HG02610 (cell line): ENCODE data around the gene TADA3.
A peak's percentile ranks its signal among the peaks of the same experiment; 100 is the strongest.

Experiments
- ATAC-seq: cut with Tn5 transposase; IDR thresholded peaks from one replicate; pipeline ENCODE4 v1.9.1; 2021; ENCODE audit warnings: mild to moderate bottlenecking, moderate library complexity; ENCODE audit not compliant: unreplicated experiment

TADA3 gene, protein sequence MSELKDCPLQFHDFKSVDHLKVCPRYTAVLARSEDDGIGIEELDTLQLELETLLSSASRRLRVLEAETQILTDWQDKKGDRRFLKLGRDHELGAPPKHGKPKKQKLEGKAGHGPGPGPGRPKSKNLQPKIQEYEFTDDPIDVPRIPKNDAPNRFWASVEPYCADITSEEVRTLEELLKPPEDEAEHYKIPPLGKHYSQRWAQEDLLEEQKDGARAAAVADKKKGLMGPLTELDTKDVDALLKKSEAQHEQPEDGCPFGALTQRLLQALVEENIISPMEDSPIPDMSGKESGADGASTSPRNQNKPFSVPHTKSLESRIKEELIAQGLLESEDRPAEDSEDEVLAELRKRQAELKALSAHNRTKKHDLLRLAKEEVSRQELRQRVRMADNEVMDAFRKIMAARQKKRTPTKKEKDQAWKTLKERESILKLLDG

DNA sequence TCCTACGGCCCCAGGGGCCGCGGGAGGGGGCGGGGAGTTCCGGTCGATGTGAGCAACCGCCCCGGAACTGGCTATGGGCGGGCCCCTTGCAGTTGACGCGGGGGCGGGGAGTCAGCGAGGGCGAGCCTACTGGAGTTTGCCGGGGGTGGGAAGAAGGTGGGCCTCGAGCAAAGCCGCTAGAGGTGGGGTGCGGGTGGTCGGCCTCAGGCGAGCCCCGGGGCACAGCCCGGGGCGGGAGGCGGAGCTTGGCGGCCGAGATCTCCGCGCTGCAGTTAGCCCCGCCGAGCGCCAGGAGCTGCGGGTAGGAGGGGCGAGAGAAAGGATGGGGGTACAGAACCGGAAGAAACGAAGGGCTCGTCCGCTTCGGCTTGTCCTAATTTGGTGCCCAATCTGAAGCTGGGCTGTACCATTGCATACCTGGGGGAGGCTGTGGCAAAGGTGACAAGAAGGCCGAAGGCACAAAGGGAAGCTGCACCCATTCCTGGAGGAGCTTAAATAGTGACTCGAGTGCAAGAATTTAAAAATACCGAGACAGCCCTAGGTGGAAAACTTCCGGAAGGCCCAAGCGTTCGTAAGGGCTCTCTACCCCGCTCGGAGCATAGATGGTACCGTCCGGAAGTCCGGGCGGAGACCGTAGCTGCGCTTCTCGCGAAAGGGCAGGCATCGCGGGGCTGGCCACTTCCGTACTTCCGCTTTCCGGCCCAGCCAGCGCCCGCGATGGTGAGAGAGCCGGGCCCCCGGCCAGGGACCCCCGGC, at the start of gene TADA3, which contains the start of gene ARPC4:
Gene TADA3, minus strand, starts transcription at position 69 of the 756 bp plus-strand sequence. CDS start 1,007 bp downstream, outside the sequence.
Gene ARPC4, plus strand, starts transcription at position 678 of the 756 bp plus-strand sequence. Its CDS starts 40 bp downstream, at position 718.
- ATAC-seq = peak; percentile 74

DNA sequence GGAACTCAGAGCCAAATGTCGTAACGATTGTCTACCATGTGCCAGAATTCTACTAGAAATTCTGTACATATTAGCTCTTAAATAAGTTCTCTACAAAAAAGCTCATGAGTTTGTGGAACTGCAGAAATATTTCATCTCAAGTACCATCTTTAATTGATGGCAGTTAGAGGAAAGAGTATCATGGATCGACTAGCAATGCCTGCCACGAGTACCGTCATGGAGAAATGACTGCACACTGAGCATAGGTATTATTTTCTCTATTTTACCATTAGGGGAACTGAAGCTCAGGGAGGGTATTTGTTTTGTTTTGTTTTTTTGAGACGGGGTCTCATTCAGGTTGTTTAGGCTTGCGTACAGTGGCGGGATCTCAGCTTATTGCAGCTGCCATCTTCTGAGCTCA, 48.7 kb upstream of the TADA3 start:
- no peak for ATAC-seq

DNA sequence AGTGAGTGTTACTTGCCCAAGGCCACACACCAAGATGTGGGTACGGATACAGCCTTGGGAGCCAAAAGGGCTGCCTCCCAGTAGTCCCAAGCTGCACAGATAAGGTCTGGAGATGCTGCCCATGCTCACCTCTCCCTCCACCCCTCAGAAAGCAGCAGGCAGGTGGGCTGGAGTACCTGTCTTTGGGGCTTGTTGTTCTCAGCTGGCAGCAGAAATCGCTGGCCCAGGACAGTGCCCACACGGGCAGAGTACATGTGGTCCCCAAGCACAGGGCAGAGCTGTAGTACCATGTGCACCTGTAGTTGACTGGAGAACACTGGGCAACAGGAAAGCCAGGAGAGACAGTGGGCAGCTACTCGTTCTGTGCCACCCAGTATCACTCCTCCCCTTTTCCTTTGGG, 46.6 kb upstream of the TADA3 start:
- no peak for ATAC-seq

DNA sequence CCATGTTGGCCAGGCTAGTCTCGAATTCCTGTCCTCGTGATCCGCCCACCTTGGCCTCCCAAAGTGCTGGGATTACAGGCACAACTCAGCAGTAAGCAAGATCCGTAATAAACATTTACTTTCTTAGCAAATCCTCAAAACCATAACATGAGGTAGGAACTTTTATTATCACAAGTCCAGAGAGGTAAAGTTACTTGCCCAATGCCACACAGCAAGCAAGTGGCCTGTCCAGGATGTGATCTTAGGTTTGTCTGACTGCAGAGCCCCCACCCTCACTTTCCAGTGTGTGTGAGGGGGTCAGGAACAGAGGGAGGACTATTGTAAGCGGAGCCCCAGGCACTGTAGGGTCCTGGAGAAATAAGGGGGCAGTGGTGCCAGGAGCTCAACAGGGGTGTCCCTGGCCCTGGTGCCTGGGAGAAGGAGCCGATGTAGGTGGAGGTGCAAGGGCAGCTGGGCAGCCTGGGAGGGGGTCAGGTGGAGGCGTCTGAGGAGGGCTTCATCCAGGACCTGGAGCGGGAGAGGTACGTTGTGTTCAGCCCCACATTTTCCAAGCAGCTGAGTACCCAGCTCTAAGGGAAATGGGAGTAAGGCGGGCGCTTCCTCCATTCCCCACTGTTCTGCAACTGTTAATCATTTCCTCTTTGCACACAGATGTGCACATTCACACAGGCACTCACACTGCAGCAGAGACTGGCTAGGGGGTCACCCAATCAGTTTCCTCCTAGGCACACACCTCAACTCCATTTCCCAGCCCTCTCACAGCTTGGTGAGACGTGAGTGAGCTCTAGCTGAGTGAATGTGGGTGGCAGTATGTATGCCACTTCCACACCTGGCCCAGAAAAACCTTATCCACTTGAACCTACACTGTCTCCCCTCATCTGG, 45.7 kb upstream of the TADA3 start:
- no peak for ATAC-seq

DNA sequence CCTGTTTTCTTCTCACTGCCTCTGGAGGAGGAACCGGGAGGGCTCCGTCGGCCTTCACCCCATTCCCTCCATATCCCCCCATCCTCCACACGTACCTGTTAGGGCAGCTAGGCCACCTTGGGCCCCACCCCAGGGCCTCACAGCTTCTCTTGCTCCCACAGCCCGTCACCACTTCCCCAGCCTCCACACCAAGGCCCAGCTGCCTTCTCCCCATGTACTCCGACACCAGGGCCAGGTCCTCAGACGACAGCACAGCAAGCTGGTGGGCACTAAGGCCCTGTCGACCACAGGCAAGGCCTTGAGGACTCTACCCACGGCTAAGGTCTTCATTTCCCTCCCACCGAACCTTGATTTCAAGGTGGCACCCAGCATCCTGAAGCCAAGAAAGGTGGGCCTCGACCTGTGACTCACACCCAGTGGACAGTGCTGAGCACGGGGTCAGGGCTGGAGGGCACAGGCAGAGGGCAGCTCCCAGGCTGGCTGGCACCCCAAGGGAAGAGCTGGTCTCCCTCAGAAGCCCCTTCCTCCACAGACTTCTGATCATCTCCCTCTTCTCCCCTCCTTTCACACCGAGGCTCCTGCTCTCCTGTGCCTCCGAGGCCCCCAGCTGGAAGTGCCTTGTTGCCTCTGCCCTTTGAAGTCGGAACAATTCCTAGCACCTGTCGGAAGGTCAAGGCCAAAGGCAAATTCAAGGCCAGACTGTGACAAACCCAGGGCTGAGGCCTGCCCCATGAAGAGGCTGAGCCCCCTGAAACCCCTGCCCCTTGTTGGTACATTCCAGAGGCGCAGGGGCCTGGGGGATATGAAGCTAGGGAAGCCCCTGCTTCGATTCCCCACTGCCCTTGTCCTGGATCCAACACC, 42.5 kb upstream of the TADA3 start:
- no peak for ATAC-seq

DNA sequence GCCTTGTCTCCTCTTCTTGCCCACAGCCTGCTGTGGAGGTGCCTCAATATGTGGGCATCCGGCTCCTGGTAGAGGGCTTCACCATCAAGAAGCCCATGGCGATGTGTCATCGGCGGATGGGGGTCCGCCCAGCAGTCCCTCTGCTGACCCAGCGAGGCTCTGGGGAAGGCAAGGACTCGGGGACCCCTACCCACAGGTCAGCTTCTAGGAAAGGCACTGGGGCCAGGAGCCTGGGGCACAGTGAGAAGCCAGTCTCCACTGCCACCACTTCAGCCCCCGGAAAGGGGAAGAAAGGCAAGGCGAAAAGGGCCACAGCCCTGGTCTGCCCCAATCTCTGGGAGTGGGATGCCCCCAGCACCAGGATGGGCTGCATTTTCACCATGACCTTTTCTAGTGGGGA, 40.8 kb upstream of the TADA3 start:
- no peak for ATAC-seq

DNA sequence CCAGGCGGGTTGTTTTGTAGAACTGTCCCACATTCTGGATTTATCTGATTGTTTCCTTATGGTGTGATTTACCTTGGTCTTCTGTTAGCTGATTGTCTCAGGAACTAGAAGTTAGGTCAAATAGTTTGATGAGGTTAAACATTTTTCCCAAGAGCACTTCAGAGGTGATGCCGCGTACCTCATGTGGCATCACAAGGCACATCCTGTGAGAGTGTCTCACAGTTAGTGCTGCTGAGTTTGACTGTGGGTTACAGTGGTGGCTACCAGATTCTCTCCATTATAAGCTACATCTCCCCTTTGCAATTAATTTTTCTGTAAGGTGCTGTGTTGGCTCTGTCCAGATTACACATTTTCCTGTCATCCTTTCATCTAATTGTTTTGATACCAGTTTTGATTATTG, 39.0 kb upstream of the TADA3 start:
- ATAC-seq = no peak

DNA sequence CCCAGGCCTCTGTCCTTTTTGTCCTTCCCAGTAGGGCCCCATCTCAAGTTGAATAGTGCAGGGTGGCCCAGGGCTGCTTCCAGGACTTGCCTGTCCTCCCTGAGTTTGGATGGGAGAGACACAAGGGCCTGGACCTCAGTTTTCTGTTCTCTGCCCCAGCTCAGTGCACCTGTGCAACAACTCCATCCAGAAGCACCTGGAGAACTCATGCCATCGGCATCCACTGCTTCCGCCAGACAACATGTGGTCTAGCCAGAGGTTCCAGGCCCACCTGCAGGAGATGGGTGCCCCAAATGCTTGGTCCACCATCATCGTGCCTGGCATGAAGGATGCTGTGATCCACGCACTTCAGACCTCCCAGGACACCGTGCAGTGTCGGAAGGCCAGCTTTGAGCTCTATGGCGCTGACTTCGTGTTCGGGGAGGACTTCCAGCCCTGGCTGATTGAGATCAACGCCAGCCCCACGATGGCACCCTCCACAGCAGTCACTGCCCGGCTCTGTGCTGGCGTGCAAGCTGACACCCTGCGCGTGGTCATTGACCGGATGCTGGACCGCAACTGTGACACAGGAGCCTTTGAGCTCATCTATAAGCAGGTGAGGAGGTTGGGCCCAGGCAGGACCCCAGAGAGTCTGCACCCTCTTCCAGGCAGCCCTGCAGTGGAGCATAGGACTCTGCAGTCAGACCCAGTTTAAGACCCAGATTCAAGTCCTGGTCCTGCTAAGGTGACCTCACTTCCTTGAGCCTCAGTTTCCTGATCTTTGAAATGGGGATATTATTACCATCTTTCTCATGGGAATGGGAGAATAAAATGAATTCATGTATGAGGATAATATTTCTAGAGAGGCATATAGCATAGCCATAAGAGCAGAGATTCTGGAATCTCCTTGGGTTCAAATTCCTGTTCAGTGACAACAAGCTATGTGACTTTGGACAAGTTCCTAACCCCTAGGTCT, 36.8 kb upstream of the TADA3 start:
- no peak for ATAC-seq

DNA sequence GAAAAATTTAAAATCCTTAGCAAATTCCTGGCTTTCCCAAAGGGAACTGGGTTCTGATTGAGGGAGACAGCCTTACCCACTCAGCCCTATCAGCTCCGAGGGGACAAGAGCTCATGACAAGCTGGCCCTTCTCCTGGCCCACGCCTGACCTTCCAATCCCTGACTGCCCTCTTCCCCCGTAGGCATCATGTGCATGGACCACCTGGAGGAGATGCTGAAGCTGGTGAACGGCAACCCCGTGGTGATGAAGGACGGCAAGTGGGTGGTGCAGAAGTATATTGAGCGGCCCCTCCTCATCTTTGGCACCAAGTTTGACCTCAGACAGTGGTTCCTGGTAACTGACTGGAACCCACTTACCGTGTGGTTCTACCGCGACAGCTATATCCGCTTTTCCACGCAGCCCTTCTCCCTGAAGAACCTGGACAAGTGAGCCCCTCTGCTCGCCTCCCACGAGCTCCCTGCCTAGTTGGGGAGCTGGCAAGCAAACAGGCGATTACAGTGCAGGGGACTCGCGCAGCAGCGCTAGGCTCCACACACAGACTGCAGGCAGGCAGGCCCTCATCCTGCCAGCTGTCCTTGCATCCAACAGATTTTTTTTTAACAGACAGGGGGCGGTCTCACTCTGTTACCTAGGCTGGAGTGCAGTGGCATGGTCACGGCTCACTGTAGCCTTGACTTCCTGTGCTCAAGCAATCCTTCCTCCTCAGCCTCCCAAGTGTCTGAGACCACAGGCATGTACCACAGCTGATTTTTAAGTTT, 34.7 kb upstream of the TADA3 start:
- no peak for ATAC-seq

DNA sequence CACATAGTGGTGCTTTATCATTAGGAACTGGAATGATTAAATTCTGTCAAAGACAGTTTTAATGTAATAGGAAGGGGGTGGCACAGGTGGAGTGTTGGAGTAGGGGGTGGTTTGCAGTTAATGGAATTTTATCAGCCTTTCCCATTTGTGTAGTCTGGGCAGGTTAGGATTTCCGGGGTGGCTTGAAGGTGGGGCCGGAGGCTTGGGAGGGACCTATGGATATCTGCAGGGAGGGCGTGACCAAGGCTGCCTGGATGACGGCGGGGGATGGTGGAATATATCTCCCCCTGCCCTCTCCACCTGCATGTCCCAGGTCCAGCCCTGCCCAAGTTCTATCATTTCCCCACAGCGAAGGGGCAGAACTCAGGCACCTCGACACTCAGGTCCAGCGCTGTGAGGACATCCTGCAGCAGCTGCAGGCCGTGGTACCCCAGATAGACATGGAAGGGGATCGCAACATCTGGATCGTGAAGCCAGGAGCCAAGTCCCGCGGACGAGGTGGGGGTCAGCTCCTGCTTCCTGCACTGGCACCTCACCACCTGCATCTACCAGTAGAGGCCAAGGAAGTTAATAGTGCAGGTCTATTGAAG, 33.3 kb upstream of the TADA3 start:
- no peak for ATAC-seq

DNA sequence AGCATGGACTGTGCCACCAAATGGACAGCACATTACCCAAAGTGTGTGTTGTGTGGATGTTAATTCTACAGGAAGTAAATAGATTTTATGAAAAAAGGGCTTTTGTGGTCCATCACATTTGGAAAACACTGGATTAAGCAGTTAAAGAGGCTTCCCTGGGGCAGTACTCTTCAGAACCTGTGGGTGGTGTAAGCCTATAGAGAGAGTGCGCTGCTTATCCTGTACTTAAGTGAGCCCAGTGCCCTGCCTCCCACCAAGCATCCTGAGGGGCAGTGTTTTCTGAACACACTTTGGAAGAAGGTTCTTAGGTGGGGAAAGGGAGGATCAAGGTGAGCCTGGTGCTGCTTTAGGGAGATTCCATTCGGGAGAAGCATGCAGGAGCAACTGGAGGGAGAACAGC, 28.7 kb upstream of the TADA3 start:
- no peak for ATAC-seq

DNA sequence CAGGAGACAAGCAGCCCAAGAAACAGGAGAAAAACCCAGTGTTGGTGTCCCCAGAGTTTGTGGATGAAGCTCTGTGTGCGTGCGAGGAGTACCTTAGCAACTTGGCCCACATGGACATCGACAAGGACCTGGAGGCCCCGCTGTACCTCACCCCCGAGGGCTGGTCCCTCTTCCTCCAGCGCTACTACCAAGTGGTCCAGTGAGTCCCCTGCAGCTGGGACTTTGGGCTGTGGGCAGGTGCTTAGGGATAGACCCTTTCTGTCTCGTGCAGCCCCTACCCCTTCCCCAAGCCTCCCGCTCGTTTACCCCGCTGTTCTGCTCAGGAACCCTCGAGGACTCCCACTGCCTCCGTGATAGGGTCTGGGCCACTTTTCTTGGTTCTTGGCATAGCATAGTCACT, 28.3 kb upstream of the TADA3 start:
- ATAC-seq = no peak

DNA sequence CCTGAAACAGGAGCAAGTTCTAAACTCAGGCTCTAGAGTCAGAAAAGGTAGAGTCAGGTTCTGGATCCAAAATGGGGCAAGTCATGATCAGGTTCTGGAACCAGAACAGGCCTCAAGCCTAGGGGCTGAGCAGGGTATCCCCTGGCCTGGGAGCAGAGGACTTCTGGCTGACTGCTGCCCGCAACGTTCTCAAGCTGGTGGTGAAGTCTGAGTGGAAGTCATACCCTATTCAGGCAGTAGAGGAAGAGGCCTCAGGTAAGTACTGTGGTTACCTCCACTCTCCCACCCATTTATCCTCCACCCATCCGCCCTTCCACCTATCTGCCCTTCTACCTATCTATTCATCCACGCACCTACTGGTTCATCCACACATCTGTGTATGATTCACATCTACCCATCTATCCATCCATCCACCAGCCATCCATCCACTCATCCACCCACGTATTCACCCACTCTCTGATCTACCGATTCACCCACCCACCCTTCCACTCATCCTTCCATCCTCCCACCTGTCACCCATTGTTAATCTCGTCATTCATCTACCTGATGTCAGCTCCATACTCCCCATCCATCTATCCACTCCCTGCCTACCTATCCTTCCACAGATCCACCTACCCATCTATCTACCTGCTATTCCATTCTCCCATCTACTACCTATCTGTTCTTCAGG, 26.5 kb upstream of the TADA3 start:
- no peak for ATAC-seq

DNA sequence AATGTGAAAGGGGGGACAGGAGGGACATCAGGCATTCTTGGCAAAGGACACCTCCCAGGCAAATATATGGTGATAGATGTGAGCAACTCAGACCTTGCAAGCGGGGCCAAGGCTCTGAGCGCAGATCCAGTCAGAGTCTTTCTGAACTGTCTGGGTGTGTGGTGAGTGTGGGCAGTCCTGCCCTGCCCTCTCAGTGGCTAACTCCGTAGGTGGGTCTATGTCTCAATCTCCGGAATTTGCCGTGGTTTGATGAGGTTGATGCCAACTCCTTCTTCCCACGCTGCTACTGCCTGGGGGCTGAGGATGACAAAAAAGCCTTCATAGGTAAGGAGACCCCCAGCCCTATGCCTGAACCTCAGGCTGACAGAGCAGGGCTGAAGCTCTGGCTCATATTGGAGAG, 25.2 kb upstream of the TADA3 start:
- no peak for ATAC-seq

DNA sequence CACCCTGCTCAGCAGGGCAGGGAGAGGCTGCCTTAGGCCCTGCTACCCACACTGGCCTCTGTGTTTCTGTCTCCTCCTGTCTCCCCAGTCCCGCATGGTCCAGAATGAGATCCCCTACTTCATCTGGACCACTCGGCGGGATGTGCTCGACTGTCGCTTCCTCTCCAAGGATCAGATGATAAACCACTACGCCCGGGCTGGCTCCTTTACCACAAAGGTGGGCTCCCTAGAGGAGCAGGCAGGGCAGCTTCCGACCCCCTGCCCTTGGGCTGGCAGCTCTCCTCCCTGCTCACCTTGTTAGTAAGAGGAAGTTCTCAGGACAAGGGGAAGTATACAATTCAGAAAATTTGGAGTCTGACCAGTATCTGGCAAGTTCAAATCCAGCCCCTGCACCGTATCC, 23.7 kb upstream of the TADA3 start:
- ATAC-seq = no peak

DNA sequence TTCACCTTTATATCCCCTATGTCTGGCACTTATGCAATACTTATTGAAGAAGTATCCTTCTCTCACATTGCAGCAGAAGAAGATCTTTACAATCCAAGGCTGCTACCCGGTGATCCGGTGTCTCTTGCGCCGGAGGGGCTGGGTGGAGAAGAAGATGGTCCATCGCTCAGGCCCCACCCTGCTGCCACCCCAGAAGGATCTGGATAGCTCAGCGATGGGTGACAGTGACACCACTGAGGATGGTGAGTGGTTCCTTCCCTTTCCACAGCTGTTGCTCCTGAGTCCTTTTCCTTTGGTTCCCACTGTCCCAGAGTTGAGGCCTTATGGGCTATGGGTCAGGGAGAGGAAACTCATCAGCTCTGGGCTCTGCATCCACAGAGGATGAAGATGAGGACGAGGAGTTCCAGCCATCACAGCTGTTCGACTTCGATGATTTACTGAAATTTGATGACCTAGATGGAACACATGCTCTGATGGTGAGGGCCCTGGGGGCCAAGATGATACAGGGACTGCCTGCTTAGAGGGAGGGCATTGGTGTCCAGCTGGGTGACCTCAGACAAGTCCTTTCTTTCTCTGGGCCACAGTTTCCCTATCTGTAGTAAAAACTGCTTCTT, 20.7 kb upstream of the TADA3 start:
- no peak for ATAC-seq

DNA sequence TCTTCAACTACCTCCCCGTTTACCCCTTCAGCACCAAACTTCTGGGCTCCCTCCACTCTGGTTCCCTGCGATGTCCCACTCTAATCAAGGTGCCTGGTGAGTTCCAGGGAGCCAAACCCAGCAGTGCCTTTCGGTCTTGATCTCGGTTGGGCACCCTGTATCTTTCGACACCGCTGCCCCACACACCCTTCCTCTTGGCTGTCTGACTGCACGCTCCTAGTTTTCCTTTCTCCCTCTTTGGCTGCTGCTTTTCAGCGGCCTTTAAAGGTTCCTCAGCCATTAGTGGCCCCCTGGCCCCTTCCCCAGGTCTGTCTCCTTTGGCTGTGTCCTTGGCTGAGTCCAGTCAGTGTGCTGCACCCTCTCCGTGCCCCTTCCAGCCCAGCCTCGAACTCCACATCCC, 18.6 kb upstream of the TADA3 start:
- ATAC-seq = no peak
